ENCODE measurements around the gene AANAT. TPM values are rescaled to one million over a fixed set of nuclear protein-coding genes. Genes with fewer than 3 reads are reported as not detected.

The AANAT gene
- total RNA-seq, 1 experiment from 2014 or later: not detected

DNA sequence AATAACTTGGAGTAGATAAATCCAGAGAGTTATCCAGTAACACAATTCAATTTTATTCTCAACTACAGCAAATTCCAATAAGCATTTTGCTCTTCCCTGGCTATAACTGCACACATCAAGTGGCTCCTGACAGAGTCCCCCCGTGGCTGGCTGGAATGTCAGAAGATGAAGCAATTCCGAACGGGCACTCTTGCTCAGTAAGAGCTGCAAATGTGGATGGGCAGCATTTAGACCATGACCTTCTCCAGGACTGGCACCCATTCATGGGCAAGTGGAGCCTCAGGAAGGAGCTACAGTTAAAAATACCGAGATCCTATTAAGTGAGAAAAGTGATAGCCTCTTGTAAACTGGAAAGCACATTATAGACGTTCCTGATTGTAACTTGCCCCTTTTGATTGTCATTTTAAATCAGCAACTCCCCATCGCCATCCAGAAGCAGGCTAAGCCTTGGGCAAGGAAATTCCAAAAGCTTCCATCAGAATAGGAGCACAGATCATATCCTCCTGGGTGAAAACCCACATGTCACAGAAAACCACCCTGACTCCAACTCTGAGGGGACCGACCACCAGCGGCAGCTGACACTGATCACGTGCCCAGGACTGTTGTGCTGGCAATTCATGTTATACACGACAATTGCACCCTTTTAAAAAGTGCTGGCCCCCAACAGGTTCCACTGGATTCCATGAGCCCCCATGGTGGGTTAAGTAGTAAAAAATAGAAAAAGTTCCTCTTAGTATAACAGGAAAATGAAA, 21.5 kb upstream of the AANAT start:
- Histone ChIP-seq H3K9me2 (ENCODE audit: insufficient read depth) (no peaks in the 10 kb centered on the region), H2AFZ (ENCODE audit: low read depth, low read length, poor library complexity, severe bottlenecking) (no peak overlapping the region), H3K4me2 (ENCODE audit: low read length) (peak overlapping the region; percentile 80), H3K27ac (ENCODE audit: low read depth, low read length) (peak overlapping the region; percentile 63; the same call in 1 of the 2 replicates), H4K20me1 (ENCODE audit: insufficient read depth) (peaks cover 32% of the 10 kb centered on the region; the same call in 1 of the 2 replicates), H3K9ac (ENCODE audit: low read length) (peak overlapping the region; percentile 31), H3K4me3 (replicated peaks in 1 of 2; ENCODE audit: low read depth in 1 of 2, low read length in 2 of 2) (peak overlapping the region; percentile 24 to 47; a peak in 3 of 4 replicates), H3K79me2 (ENCODE audit: insufficient read depth, low read length) (peaks cover 100% of the 10 kb centered on the region), H3K4me1 (ENCODE audit: control insufficient read depth in 1 of 2, insufficient read depth in 2 of 2, low read length in 2 of 2) (peaks cover 44 to 86% of the 10 kb centered on the region in 2 experiments), H3K9me3 (ENCODE audit: control insufficient read depth in 1 of 2, insufficient read depth in 1 of 2, low read depth in 1 of 2, low read length in 2 of 2) (no peaks in the 10 kb centered on the region), H3K36me3 (ENCODE audit: control insufficient read depth in 1 of 2, insufficient read depth in 2 of 2, low read length in 2 of 2) (no peaks in the 10 kb centered on the region), H3K27me3 (ENCODE audit: insufficient read depth, low read length) (no peaks in the 10 kb centered on the region)
- TF ChIP-seq SRF (IDR thresholded peaks at IDR 0.05; ENCODE audit: low read depth): no peak
- TF ChIP-seq, protein P1, sequence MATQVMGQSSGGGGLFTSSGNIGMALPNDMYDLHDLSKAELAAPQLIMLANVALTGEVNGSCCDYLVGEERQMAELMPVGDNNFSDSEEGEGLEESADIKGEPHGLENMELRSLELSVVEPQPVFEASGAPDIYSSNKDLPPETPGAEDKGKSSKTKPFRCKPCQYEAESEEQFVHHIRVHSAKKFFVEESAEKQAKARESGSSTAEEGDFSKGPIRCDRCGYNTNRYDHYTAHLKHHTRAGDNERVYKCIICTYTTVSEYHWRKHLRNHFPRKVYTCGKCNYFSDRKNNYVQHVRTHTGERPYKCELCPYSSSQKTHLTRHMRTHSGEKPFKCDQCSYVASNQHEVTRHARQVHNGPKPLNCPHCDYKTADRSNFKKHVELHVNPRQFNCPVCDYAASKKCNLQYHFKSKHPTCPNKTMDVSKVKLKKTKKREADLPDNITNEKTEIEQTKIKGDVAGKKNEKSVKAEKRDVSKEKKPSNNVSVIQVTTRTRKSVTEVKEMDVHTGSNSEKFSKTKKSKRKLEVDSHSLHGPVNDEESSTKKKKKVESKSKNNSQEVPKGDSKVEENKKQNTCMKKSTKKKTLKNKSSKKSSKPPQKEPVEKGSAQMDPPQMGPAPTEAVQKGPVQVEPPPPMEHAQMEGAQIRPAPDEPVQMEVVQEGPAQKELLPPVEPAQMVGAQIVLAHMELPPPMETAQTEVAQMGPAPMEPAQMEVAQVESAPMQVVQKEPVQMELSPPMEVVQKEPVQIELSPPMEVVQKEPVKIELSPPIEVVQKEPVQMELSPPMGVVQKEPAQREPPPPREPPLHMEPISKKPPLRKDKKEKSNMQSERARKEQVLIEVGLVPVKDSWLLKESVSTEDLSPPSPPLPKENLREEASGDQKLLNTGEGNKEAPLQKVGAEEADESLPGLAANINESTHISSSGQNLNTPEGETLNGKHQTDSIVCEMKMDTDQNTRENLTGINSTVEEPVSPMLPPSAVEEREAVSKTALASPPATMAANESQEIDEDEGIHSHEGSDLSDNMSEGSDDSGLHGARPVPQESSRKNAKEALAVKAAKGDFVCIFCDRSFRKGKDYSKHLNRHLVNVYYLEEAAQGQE (IDR thresholded peaks at IDR 0.05; ENCODE audit: low read depth): no peak
- TF ChIP-seq EZH2phosphoT487 (IDR thresholded peaks at IDR 0.05; ENCODE audit: borderline replicate concordance): no peak
- TF ChIP-seq YY1 (IDR thresholded peaks at IDR 0.05; ENCODE audit: extremely low read depth, insufficient replicate concordance, low read depth, low read length): no peak
- TF ChIP-seq SIN3A (IDR thresholded peaks at IDR 0.05; ENCODE audit: low read depth): no peak
- no peak for TF ChIP-seq EZH2 (IDR thresholded peaks at IDR 0.05)
- TF ChIP-seq SP1 (IDR thresholded peaks at IDR 0.05; ENCODE audit: low read depth): no peak
- no peak for TF ChIP-seq ZFX (IDR thresholded peaks at IDR 0.05)
- no peak for TF ChIP-seq FOSL1 (IDR thresholded peaks at IDR 0.05; ENCODE audit: low read depth)
- RAD21 ChIA-PET (ENCODE audit: low non-redundant PET in 1 of 2, low total read pairs in 2 of 2, uncharacterized antibody in 2 of 2, unreplicated experiment in 2 of 2): no interaction called here
- ATAC-seq (no peak), DNase-seq (ENCODE audit: low read depth, low spot score) (no peak)
- intact Hi-C loops (cut with micrococcal nuclease): no loop called here
- CTCF ChIA-PET: interaction anchor here (1.0 to 1.5 kb wide), 2 partner anchors 48 to 77 kb away, joined by 3 read pairs; no protein-coding TSS in a partner anchor
- no TSS peak for BruUV-seq (replicated peaks)
- POLR2A ChIA-PET: interaction anchor here (1.1 kb wide), 1 partner anchor 678 kb away, joined by 4 read pairs; no protein-coding TSS in a partner anchor
